Erythroblast (primary cell): ENCODE measurements around the gene USP49.

Source experiments
- DNase-seq, 2 experiments: peaks; one replicate each; lab custom pipeline; 2025; lab: John Stamatoyannopoulos, UW
- GATA1 ChIP-seq: IDR thresholded peaks from 2 replicates; pipeline ENCODE4 v1.6.1; 2011; ENCODE audit warnings: low read depth, mild to moderate bottlenecking, control low read depth, low read length, moderate library complexity
- POLR2A ChIP-seq: IDR thresholded peaks from 2 replicates; pipeline ENCODE4 v1.6.1; 2011; ENCODE audit warnings: mild to moderate bottlenecking, low read length

USP49 gene

DNA sequence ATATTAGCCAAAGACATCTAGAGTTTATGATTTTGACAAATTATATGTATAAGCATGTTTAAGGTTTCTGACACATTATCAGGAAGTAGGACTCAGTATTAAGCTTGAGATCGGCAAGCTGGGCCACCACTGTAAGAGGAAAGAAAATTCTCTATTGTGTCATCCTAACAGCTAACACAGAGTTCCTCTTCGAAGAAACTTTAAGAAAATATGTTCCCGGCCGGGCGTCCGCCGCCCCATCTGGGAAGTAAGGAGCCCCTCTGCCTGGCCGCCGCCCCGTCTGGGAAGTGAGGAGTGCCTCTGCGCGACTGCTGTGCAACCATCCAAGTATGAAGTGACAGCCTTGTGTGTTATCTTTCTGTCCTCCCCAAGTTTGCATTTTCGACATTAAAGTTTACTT lies 23.0 kb downstream of the USP49 start:
- DNase-seq: no peak
- no peak for TF ChIP-seq GATA1
- TF ChIP-seq POLR2A: no peak

DNA sequence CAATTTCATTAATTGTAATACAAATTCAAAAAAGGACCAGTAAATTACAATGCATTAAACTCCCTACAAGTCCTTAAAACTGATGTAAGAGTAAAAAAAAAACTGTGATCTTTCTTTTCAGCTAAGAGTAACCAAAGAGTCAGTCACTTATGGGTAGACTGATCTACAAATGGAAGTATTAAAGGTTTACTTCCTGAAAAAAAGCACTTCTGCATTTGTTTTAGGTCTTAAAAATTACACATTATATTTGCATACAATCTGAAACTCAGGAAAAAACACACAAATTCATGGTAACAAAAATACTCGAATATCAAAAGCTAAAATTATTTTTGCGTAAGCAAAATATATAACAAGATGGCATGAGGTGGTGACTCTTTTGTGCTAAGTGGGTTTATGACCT lies 23.5 kb downstream of the USP49 start:
- no peak for DNase-seq

DNA sequence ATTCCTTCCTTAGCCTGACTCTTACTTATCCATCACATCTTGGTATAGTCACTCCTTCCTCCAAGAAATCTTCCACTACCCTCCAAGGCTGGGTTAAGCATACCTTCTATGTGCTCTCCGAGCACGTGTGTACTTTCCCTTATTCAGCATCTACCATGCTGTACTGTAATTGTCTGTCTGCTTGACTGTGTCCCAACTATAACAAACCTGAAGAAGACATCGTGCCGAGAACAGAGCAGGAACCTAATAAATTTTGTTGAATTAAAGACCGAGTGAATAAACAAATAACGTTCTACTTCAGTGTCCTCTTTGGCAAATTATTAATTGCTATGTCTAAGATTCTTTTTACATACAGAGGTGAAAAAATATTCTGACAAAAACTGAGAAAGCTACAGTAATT lies 35.8 kb downstream of the USP49 start:
- DNase-seq: no peak
- no peak for TF ChIP-seq POLR2A
- no peak for TF ChIP-seq GATA1

More for the DNA sequence above, 23.5 kb downstream of the USP49 start:
- TF ChIP-seq GATA1 (no peak), POLR2A (no peak)

DNA sequence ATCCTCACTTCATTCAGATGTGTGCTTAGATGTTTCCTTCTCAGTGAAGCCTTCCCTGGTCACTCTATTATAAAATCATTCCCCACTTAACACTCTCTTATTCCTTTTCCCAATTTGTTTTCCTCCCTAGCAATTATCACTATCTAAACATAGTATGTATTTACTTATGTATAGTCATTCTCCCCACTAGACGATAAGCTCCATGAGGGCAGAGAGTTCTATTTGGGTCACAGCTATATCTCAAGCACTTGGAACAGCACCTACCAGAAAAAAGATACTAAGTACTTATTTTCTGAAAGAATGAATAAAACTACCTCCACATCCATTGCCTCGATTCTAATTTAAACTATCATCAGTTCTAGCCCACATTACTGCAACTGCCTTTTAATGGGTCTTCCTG lies 36.5 kb downstream of the USP49 start:
- no peak for TF ChIP-seq POLR2A
- TF ChIP-seq GATA1: no peak

DNA sequence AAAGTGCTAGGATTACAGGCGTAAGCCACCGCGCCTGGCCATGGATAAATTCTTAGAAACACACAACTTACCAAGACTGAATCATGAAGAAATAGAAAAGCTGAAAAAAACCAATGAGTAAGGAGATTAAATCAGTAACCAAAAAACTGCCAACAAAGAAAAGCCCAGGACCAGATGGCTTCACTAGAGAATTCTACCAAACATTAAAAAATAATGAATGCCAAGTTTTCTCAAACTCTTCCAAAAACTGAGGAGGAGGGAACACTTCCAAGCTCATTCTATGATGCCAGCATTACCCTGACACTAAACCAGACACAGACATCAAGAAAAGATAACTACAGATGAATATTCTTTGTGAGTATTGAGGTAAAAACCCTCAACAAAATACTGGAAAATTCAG lies 44.3 kb downstream of the USP49 start:
- no peak for DNase-seq
- TF ChIP-seq POLR2A (no peak), GATA1 (no peak)

More for the DNA sequence above, 36.5 kb downstream of the USP49 start:
- no peak for DNase-seq

DNA sequence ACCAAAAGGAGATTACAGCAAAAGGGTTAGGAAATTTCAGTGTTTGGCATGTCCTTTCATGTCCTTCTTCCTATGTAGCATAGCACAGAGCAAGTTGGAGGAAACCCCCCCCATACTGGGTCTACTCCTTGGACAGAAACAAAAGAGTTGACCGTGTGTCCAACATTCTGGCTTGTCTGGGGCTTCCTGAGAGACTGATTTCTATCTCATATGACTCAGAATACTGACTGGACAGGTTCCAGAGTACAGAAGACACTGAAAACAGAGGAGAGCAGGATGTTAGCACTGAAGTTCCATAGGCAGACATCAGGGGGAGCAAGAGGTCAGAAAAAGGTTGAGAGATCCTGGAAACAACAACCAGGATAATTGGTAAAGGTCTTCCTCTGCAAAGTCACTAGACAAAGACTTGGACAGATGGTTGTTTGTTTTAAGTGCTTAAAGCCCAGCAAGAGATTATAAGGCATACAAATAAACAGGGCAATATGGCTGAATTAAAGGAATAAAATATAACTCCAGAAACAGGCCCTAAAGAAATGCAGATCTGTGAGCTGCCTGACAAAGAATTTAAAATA lies 48.4 kb downstream of the USP49 start:
- no peak for TF ChIP-seq GATA1
- peak; percentile 40 for TF ChIP-seq POLR2A
- peak; percentile 83 to 88 for DNase-seq

DNA sequence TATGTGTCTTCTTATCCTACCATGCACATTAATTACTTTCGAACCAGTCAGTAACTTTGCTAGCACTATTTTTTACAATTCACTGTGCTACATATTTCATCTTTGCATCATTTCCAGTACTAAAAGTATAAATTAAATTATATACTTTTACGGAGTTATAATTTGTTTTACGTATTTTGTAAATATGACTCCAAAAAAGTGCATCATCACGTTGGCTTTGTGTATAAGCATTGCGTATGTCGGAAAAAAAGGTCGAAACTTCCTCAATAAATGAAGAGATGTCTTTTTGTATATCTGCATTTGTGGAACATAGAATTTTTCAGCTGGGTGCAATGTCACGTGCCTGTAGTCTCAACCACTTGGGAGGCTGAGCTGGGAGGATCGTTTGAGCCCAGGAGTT lies 52.0 kb downstream of the USP49 start:
- TF ChIP-seq POLR2A (no peak), GATA1 (no peak)
- no peak for DNase-seq

DNA sequence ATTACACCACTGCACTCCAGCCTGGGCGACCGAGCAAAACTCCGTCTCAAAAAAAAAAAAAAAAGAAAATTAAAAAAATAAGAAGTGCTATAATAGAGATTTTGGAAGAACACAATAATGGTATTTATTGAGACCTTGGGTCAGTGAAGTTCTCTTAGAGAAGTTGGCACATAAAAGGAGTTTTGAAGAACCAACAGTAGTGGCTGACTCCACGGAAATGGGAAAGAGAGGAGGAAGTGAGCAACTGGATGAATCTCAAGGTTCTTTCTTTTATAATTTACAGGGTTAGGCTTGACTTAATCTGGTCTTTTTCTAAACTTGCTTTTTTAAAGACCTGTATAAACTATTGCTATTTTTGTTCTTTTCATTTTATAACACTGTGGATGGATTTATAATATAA lies 54.8 kb downstream of the USP49 start:
- no peak for DNase-seq
- no peak for TF ChIP-seq POLR2A
- TF ChIP-seq GATA1: no peak

DNA sequence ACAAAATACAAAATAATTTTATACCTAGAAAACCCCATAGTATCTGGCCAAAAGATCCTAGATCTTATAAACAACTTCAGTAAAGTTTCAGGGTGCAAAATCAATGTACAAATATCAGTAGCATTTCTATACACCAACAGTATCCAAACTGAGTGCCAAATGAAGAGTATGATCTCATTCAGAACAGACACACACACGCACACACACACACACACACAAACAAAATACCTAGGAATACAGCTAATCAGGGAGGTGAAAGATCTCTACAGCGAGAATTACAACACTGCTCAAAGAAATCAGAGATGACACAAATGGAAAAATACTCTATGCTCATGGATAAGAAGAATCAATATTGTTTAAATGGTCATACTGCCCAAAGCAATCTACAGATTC lies 58.5 kb downstream of the USP49 start:
- no peak for DNase-seq
- no peak for TF ChIP-seq POLR2A
- TF ChIP-seq GATA1: no peak

DNA sequence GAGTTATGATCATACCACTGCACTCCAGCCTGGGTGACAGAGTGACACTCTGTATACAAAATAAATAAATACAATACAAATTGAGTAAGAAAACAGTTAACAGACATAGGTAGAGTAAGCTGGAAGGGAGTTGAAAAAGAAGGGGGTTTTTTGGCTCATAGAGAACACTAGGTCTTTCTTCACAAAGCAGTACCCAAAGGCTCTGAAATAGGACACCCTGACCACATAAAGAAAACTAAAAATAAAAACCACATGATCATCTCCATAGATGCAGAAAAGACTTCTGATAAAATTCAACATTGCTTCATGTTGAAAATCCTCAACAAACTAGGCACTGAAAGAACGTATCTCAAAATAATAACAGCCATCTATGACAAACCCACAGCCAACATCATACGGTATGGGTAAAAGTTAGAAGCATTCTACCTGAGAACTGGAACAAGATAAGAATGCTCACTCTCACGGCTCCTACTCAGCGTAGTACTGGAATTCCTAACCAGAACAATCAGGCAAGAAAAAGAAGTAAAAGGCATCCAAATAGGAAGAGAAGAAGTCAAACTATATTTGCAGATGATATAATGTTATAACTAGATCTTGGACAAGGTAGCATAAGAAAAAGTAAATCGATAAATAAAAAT lies 59.0 kb downstream of the USP49 start:
- TF ChIP-seq GATA1 (no peak), POLR2A (no peak)
- no peak for DNase-seq

DNA sequence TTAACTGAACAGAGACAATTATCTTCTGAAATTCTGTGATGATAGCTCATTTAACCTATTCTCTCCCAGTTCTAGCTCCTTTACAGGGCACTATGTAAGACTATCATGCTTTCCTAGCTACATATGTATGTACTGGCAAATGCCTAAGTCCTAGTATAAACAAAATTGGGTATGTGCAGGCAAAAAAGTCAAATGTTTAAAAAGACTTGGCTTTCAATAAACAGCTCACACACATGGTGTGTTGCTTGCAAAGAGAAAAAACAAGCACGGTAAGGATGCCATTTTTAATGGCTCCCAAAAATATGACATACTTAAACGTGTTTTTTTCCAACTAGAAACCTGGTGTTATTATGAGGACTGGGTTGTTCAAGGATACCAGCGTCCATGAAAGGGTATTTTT lies 62.9 kb downstream of the USP49 start:
- no peak for DNase-seq
- TF ChIP-seq POLR2A (no peak), GATA1 (no peak)

DNA sequence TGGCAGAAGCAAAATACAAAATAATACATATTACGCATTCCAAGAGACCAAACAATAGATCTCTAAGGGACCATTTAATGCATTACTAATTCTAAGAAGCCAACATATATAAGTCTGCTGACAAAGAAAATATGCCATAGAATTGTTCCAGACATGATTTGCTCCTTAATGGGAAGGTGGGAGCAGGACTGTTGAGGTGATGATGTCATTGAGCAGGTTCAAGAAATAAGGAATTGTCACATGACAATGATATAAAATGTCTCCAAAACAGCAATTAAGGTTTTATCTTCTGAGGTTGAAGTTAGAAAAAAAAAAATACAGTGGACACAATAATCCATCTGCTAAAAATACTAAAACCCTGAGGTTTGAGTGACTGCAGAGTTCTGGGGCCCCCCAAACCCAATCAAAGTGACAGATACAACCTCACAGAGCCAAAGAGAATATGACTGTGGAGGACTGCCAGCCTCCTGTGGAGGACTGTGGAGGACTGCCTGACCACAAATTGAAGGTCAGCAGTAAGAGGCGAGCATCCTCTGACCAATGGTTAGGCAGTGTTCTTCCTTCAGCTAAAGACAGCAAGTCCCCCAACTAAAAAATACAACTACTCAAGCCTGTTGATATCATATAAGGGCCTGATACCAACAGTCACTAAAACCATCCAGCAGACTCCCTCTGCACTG lies 68.7 kb downstream of the USP49 start:
- no peak for DNase-seq
- TF ChIP-seq GATA1 (no peak), POLR2A (no peak)

DNA sequence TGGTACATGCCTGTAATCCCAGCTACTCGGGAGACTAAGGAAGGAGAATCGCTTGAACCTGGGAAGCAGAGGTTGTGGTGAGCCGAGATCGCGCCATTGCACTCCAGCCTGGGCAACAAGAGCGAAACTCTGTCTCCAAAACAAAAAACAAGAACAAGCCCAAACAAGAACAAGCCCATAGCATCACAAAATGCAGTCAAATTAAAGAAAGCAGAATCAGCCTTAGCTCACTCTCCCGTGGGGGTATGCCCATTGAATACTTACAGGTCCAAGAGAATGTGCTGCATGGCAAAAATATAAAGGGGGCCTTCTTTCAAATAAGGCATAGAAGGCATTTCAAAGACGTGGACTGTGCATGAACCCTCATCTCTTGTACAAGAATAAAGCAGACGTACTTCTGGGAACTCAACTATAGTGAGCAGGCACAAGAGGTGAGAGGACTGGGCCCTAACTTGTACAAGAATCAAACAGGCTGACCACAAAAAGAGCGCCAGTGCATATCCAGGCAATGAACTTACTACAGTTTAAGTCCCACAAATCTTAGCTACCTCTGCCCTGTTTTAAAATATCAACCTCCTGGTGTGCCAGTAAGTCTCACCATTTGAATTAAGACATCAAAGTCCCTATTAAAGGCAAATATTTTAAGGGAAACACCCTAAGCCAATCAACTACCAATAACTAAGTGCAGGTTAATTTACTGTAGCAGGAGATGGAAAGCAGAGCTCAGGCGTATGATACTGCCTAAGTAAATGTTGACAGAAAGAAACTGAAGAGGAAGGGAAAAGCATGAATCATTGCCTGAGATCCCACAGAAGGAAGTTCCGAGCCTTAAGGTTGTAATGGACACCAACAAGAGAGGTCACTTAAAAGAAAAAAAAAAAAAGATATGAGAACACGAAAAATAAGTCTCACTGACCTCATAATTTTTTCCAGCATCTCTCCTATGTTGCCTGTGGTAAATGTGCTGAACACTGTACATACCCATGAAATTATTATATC lies 70.3 kb downstream of the USP49 start:
- TF ChIP-seq POLR2A (no peak), GATA1 (no peak)

More for the DNA sequence above, 70.3 kb downstream of the USP49 start:
- DNase-seq: no peak
